Activated T-cell treated with anti-CD3 and anti-CD28 coated beads for 4 hours (primary cell): Measurements from ENCODE around the gene CEP128.

Experiments used
- DNase-seq: peaks from one replicate; pipeline ENCODE4 v3.0.0-alpha.2; 2020

Gene CEP128

GRCh38 chr14:80658155-80658554 lies 283.4 kb downstream of the CEP128 start:
- no peak for DNase-seq

- no peak for DNase-seq
Observed at GRCh38 chr14:80653956-80654355, 287.6 kb downstream of the CEP128 start.

DNA sequence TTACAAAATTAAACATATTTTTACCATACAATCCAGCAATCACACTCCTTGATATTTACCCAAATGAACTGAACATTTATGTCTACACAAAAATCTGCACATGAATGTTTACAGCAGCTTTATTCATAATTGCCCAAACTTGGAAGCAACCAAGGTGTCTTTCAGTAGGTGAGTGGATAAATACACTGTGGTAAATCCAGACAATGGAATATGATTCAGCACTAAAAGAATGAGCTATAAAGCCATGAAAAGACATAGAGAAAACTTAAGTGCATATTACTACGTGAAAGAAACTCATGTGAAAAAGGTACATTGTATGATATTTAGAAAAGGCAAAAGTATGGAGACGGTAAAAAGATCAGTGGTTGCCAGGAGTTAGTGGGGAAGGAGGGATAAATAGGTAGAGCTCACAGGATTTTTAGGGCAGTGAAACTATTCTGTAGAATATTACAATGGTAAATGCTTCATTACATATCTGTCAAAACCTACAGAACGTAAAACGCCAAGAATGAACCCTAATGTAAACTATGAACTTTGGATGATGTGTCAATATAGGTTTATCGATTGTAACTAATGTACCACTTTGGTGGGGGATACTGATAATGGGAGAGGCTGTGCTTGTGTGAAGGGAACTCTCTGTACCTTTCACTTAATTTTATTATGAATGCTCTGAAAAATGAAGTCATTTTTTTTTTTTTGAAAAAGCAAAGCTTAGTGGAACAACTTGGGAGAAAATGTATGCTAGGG lies 295.7 kb downstream of the CEP128 start:
- no peak for DNase-seq

DNA sequence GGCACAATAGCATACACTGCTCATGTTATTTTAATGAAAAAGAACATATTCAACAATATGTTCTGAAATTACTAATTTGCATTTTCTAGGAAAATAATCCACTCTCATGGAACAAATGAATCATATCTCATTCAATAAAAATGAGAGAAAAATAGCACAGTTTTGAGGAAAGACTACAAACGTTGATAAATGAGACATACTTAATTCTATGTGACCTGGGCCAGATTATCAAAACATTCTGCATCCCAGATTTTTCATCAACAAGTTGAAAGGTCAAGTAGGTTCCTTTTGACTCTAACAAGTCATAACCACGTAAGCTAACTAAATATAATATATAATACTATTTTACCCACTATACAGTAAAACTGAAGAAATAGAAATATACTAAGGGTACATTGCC lies 296.7 kb downstream of the CEP128 start:
- DNase-seq = no peak

DNA sequence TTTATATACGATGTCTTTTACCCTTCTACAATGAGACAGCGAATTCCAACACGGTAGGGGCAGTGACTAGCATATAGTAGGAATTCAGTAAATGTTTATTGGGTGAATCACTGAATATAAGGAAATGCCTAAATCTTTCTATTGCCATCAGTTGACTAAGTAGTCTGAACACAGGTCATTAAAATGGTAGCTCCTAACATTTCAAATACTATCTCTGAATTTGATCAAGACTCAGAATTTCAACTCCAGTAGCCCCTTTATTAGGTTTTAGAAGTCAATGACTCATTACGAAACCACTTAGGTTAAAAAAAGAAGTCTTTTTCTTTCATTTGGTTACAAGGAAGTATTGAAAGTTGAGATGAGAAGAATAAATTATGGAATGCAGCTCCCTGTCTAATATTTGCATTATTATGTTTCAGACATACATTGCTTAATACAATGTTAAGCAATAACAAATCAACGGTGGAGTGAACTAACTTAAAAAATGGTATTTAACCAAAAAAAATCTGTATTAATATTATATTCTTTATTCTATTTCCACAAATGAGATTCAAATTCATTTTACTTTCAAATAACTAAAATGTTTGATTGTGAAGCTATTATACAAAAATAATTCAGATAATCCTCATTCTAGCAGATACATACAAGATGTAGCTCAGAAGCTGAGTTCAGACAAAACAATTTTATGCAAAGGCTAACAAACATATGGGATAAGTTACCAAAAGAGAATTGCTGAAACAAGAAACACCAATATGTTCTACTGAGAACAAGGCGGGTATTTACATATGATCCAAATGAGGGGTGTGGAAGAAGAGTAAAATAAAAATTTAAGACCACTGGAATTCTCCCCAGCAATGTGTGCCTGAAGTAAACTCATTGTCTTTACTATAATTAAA lies 302.7 kb downstream of the CEP128 start:
- DNase-seq = no peak

- no peak for DNase-seq
Observed at GRCh38 chr14:80637756-80638619, 303.6 kb downstream of the CEP128 start.

DNA sequence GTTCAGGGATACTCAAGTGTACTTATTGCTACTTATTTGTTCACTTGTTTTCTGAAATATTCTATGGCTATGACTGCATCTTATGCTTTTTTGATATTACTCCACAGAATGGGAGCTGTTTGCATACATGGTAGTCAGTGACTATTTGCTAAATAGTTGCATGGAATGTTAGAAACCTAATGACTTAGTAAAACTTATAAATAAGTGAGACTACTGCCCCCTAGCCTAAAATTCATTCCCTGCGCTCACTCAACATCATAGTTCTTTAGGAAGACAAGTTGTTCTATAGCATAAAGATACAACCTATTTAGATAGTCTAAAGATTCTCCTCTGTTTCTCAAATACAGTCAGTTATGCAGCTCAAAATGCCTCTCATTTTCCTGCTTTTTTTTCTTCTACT lies 305.5 kb downstream of the CEP128 start:
- no peak for DNase-seq

DNA sequence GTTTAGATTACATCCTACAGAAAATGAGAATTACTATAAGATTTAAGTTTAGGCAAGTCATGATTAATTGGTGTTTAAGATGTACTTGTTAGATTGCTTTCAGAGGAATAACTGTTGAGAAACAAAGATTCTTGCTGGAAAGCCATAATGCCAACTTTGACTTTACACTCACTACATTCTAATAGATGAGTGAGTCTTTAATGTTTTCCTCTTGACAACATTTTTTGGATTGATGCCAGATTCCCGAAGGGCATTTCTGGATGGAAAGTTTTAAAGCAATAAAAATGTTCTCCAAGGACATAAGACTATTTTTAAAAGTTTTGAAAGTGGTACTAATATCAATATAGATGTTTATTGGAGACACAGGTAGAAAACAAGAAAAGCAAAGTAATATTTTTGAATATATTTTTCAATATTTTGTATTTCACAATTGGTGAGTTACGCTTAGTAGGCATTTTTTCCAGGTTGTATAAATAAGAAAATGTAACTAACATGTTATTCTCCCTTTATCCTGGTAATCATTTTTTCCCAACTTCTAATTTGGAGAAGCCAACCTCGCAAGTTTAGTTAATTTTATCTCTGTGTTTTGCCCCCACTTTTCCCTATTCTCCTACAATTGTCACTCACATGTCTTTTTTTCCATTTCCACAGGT lies 307.3 kb downstream of the CEP128 start:
- DNase-seq = no peak

- no peak for DNase-seq
Observed at GRCh38 chr14:80629606-80630005, 311.9 kb downstream of the CEP128 start.

GRCh38 chr14:80628547-80628946 lies 313.0 kb downstream of the CEP128 start:
- DNase-seq = no peak

- no peak for DNase-seq
Observed at GRCh38 chr14:80627745-80628144, 313.8 kb downstream of the CEP128 start.

- DNase-seq = no peak
Observed at GRCh38 chr14:80624581-80624980, 317.0 kb downstream of the CEP128 start.

DNA sequence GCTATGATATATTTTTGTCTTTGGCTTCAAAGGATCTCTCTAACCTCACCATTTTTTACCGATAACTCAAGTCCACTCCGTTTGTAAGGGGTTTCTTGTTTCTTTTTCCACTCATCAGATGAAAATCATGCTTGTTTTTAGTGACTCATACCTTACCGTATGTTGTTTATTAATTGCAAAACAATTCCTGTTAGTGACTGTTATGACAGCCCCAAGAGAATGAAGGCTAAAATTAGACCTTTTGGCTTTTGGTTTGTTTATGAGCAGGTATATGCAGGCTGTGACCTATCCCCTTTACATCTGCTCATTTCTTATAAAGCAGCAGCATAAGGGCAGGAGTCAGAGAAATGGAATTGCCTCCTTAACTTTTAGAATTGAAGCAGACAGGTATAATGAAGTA lies 319.8 kb downstream of the CEP128 start:
- no peak for DNase-seq

DNA sequence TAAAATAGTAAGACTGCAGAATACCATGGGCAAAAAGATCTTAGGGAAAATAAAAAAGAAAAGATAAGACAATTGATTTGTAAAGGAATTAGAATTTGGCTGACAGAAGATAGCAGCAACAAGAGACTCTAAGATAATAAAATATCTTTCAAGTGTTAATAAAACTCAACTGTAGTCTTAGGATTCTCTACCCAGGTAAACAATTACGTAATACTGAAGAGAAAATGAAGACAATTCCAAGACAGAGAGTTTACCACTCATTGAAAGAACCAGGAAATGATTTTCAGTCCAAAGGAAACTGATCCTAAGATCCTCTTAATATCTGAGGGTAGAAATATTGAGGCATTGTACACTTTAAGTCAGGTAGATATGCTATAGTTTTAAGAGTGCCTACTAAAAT lies 321.1 kb downstream of the CEP128 start:
- DNase-seq = no peak

GRCh38 chr14:80618751-80619329 lies 322.7 kb downstream of the CEP128 start:
- DNase-seq = no peak

GRCh38 chr14:80615831-80616230 lies 325.7 kb downstream of the CEP128 start:
- DNase-seq = no peak

- DNase-seq = no peak
Observed at GRCh38 chr14:80609055-80609454, 332.5 kb downstream of the CEP128 start.

- no peak for DNase-seq
Observed at GRCh38 chr14:80608563-80608962, 333.0 kb downstream of the CEP128 start.

DNA sequence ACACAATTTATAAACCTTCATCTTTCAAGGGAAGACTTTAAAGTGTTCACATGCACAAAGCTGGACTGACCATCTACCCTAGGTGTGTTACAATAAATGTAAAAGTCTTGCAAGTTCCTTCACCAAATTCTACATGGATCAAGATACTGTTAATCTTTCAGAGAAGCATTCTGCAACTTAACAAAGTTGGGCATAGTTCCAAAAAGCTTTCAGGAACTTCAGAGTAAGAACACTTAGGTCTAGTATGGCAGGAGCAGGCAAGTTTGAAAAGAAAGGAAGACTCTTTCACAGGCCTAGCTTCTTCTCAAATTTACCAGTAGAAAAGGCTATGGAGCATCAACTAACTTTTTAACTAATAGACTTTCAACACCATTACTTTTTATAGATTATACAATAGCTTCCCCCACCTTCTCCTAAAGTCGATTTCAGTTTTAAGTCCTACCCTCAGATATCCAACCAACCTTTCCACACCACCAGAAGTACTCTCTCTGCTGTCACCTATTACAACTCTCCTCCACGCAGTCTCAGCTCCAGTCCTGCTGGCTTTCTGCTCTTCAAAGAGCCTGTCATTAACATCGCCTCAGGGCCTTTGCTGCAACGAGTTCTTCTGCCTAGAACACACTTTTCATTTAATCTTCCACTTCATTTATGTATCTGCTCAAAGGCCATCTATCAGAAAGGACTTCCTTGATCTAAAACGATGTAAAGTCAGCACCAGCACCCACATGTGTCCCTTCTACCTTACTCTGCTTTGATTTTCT lies 333.9 kb downstream of the CEP128 start:
- no peak for DNase-seq

DNA sequence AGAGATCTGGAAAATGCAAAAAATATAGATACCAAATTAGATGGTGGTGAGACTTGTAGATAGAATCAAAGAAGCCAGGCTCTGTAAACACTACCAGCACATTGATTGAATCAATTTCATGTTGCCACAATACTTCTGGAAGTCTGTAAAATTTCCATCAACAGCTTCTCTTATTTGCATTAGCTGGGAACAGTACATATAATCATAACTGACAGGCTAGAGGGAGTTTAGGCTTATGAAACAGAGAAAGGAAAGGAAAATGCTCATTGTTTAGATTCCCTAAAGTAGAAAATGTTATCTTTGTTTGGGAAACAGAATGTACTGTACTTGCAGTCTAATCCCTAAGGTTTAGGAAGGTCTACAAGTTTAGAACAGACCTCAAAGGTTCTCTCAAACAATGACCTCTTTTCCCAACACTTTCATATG lies 335.2 kb downstream of the CEP128 start:
- DNase-seq = no peak

DNA sequence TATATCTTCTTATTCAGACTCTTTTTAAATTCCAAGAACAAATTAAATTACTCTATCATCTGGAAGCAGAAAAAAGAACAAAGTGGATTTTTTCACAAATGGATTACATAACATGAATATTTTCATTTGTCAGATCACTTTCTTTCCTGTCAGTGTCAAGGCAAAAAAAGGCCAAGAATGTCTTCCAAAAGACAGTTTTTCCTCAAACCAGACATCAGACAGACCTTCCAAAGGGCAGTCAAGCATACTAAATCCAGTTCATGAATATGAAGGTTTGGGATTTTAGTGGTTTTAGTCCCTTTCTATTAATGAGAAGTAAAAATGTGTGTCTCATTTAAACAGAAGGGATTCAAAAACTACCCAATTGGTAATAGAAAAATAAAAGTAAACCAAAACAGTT lies 336.0 kb downstream of the CEP128 start:
- DNase-seq = no peak

DNA sequence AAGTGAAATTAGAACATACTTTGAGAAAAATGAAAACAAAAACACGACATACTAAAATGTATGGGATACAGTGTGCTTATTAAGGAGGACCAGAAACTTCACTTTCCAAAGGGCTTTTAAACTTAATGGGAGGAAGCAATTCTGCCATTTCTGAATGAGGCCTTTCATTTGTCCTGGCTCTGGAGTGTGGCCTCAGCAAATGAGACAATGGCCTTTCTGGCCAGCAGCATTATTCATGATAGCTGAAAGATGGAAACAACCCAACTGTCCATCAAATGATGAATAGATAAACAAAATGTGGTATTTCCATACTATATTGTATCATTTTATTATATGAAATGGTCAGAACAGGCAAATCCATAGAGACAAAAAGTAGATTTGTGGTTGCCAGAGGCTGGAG lies 338.6 kb downstream of the CEP128 start:
- DNase-seq = no peak
